GF-D8 (cell line): Measurements from ENCODE around the gene TBL1X.

Experiments used
- DNase-seq: peaks from one replicate; lab custom pipeline; 2025; lab: John Stamatoyannopoulos, UW

The TBL1X gene

DNA sequence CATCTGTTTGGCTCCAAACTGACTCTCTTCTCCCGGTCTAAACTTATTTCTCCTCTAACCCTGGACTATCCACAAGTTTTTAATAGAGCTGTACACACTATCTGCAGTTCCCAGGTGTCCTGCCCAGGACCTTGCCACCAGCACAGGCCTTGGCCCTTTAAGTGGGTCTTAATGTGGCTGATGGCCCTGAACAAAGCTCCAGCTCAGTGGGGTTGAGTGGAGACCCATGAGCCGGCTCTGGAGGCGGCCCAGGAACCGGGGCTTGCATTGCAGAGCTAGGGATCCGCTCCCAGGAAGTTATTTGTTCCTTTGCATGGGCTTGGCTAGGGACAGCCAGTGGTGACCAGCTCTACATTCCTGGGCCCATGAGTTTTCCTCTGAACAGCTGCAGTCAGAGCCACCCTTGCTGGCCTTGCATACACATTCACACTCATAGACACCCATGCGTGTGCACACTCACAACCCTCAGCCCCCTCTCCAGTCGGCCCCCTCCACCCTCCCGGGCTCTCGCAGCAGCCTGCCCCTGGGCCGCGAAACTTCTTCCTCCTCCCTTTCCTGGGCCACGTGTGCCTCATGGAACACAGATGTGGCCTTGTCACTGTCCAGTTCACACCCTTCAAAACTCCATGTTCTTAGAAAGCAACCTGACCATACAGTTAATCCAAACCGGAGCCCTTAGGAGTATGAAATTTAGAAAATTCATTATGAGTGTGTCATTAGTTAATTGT lies 242.6 kb downstream of the TBL1X start:
- DNase-seq, result no peak

DNA sequence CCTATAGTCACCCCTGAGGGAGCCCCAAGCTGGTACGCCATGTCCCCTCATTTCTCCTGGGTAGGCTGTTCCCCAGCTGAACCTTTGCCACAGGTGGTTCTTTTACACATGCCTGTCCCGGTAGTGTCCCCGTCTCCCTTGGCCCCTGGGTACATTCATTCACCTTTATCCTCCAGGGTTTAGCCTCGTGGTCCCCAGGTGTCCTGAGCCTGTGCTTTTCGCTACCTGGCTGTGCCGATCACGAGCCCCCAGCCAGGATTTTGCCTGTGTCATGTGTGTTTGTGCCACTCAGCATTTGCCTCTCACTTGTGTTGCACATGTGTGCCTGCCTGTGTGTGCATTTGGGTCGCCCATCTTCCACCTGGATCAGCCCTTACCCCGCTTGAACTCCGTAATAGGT lies 243.2 kb downstream of the TBL1X start:
- DNase-seq, result no peak

DNA sequence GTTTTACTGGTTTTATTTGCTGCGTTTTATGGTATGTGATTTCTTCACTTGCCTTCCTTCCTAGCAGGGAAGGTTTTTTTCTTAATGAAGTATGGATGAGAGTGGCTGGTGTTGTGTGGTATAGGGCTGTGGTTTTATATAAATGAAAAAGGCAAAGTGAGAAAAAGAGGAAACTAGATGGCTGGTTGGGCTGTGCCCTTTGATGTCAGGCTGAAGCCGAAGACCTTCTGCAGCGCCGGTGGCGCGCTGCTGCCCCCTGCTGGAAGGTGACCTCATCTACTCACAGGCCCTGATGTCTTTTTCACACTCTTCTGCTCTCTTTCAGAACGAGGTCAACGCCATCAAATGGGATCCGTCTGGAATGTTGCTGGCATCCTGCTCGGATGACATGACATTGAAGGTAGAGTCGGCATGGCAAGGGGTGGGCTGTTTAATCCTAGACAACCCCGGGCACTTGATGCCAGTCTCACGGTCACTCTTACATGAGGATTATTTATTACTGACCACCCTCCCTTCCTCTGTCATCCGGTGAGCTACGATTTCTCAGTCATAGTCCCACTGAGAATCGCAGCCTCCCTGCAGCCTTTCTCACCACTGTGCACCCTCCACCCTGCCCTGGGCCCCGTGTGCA lies 244.2 kb downstream of the TBL1X start:
- peak; percentile 33 for DNase-seq

- DNase-seq, result no peak
These were observed 245.5 kb downstream of the TBL1X start for GRCh38 chrX:9710332-9710731.

DNA sequence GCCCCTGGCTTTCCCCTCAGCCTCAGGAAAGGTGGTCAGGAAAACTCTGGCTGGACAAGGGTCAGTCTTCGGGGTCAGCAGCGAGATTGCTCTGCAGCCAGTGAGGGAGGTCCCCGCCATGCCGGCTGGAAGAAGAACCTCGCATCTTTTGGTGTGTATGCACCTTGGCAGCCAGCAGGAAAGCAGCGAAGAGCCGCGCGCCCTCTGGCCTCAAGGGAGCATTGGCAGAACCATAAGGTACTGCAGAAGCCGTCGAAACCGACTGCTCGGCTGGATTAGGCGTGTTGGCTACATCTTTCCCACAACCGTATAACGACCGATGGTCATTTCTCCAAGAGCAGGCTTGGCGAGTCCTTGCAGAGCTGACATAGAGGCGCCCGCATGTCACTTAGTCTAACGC lies 252.5 kb downstream of the TBL1X start:
- DNase-seq, result no peak

- DNase-seq, result no peak
These were observed 259.9 kb downstream of the TBL1X start for GRCh38 chrX:9724711-9725110.

- no peak for DNase-seq
These were observed 263.4 kb downstream of the TBL1X start for GRCh38 chrX:9728261-9728660.

- no peak for DNase-seq
These were observed 264.5 kb downstream of the TBL1X start for GRCh38 chrX:9729171-9729885.

DNA sequence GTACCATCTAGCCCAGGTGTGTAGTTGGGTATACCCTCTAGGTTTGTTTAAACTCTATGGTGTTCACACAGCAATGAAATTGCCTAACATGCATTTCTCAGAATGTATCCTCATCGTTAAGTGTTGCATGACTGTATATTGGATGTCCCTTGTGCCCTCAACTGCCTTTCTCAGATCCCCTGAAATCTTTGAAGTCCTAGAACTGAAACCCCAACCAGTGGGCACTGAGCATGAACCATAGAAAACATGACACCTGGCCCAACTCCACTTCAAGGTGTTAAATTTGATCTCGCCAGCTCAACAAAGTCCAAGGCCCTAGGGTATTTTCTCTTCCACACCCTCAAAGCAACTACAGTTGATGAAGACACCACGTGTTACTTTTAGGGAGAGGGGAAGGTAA lies 265.2 kb downstream of the TBL1X start:
- DNase-seq, result no peak

DNA sequence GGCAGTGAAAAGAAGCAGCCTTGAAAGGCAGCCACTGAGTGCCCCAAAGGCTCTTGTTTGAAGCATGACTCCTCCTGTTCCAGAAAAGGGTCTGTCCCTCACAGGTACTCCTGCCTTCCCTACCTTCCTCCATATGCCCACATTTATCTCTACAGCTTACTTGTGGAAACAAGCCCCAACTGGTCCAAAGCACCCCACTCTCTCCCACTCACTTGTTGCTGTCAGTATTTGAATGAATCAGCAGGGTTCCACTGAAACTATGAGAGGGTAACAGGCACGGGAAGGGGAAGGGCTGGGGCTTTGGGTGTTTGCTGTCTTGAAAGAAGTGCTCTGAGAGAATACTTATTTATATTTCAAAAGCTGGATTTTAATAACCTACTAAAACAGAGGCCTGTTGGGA lies 265.9 kb downstream of the TBL1X start:
- no peak for DNase-seq

GRCh38 chrX:9737363-9737762 lies 272.5 kb downstream of the TBL1X start:
- no peak for DNase-seq

- no peak for DNase-seq
These were observed 273.3 kb downstream of the TBL1X start for GRCh38 chrX:9738151-9738550.

- no peak for DNase-seq
These were observed 274.3 kb downstream of the TBL1X start for GRCh38 chrX:9739130-9739529.

GRCh38 chrX:9745417-9746115 lies 280.7 kb downstream of the TBL1X start:
- DNase-seq, result peak; percentile 5

DNA sequence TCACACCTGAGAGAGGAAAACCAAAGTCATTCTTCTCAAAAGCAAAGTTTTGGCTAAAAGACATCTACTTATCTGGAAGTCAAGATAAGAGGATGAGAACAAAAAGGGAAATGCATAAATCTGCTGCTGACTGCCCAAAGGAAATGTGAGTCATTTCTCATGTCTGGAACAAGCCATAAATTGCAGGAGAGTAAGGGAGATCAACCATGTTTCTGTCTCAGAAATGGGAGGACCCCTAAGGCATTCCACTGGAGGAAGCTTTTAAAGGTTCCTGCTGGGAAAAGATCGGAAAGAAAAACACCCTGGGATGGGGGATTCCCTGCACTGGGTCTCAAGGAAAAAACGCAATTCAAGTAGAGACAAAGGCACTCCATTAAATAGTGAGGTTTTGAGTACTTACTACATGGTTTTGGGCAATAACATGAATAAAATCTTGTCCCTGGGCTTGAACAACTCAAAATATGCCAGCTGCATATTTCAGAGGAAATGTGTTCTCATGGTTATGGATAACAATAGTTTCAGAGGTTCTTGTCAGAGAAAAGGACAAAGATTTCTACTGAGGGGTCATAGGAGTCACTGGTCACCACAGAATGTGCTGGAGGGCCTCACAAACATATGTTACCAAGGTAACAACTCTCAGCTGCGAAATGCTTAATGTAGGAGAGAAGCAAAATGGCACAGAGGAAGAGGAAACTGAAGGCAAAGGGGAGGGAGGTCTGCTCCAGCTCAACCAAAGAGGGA lies 281.5 kb downstream of the TBL1X start:
- no peak for DNase-seq

DNA sequence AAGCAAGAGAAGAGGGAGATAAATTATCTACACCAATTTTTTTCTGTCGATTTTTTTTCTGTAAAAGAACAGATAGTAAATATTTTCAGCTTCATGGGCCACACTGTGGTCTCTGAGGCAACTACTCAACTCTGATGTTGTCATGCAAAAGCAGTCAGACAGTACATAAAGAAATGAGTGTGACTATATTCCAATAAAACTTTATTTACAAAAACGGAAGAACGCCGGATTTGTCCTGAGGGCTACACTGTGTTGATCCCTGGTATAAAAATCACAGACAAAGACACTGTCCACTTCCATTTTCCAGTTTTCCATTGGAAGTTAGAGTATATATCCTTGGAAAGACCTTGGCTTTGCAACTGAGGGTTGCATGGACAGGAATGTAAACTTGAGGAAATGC lies 282.8 kb downstream of the TBL1X start:
- DNase-seq, result no peak

- DNase-seq, result no peak
These were observed 284.4 kb downstream of the TBL1X start for GRCh38 chrX:9749146-9749692.

DNA sequence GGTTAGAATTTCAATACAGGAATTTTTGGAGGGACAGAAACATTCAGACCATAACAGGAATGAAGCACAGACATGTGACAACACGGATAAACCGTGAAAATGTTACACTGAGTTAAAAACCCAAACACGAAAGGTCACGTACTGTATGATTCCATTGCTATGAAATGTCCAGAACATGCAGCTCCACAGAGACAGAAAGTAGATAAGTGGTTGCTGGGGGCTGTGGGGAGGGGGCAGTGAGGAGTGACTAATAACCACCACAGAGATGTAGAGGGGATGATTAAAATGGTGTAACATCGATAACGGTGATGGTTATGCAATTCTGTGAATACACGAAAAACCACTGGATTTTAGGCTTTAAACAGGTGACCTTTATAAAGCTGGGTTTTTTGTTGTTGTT lies 292.5 kb downstream of the TBL1X start:
- DNase-seq, result no peak

GRCh38 chrX:9758021-9758638 lies 293.3 kb downstream of the TBL1X start:
- DNase-seq, result no peak

GRCh38 chrX:9759337-9759736 lies 294.5 kb downstream of the TBL1X start:
- no peak for DNase-seq

DNA sequence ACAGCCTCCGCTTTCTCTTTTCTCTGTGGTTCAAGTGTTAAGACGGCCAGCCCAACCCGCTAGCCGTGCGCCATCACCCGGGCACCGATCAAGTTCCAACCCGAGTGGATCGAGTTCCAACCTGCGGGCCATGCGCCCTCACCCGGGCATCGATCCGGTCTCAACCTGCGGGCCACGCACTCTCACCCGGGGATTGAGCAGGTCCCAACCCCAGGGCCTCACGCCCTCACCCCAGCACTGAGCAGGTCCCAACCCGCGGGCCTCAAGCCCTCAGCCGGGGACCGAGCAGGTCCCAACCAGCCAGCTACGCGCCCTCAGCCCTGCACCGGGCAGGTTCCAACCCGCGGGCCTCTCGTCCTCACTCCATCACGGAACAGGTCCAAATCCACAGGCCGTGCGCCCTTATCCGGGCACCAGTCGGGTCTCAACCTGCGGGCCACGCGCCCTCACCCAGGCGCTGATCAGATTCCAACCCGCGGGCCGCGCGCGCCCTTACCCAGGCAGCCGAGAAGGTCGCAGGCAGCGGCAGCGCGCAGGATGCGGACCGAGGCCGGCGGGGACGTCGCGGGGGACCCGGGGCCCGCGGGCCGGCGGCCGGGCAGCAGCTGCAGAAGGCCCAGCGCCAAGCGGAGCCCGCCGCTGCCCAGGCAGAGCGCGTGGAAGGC lies 300.3 kb downstream of the TBL1X start:
- DNase-seq, result no peak
